Measurements from ENCODE around the gene PCSK6.
"Not testable (repeated sequence)": the region's sequence is repeated elsewhere in the genome, so short reads cannot be mapped to it uniquely, and the experiment has no call there.

Gene PCSK6

GRCh38 chr15:101458908-101459578 is 30.5 kb downstream of the PCSK6 start:
- no peak for FAIRE-seq

GRCh38 chr15:101458158-101458900 is 31.2 kb downstream of the PCSK6 start:
- no peak for FAIRE-seq

GRCh38 chr15:101457696-101458095 is 31.8 kb downstream of the PCSK6 start:
- FAIRE-seq: no peak

GRCh38 chr15:101456057-101456739 is 33.3 kb downstream of the PCSK6 start:
- no peak for FAIRE-seq

- no peak for FAIRE-seq
These were observed 34.0 kb downstream of the PCSK6 start for GRCh38 chr15:101455291-101456025.

- not testable (repeated sequence) for FAIRE-seq
These were observed 34.7 kb downstream of the PCSK6 start for GRCh38 chr15:101454781-101455180.

GRCh38 chr15:101454365-101454764 is 35.1 kb downstream of the PCSK6 start:
- FAIRE-seq: no peak

- no peak for FAIRE-seq
These were observed 36.1 kb downstream of the PCSK6 start for GRCh38 chr15:101453123-101454120.

GRCh38 chr15:101452572-101452971 is 36.9 kb downstream of the PCSK6 start:
- FAIRE-seq: no peak

- no peak for FAIRE-seq
These were observed 37.7 kb downstream of the PCSK6 start for GRCh38 chr15:101451846-101452245.

- no peak for FAIRE-seq
These were observed 38.2 kb downstream of the PCSK6 start for GRCh38 chr15:101451266-101451799.

- no peak for FAIRE-seq
These were observed 38.9 kb downstream of the PCSK6 start for GRCh38 chr15:101450403-101451265.

- no peak for FAIRE-seq
These were observed 39.8 kb downstream of the PCSK6 start for GRCh38 chr15:101449471-101450402.

GRCh38 chr15:101448336-101448735 is 41.2 kb downstream of the PCSK6 start:
- no peak for FAIRE-seq

- FAIRE-seq: no peak
These were observed 41.9 kb downstream of the PCSK6 start for GRCh38 chr15:101447561-101448071.

GRCh38 chr15:101447168-101447533 is 42.4 kb downstream of the PCSK6 start:
- FAIRE-seq: no peak

- FAIRE-seq: no peak
These were observed 42.9 kb downstream of the PCSK6 start for GRCh38 chr15:101446518-101447167.

Measured in A204.1 (cell line).